Measurements from ENCODE around the gene CERS2.

Gene CERS2

DNA sequence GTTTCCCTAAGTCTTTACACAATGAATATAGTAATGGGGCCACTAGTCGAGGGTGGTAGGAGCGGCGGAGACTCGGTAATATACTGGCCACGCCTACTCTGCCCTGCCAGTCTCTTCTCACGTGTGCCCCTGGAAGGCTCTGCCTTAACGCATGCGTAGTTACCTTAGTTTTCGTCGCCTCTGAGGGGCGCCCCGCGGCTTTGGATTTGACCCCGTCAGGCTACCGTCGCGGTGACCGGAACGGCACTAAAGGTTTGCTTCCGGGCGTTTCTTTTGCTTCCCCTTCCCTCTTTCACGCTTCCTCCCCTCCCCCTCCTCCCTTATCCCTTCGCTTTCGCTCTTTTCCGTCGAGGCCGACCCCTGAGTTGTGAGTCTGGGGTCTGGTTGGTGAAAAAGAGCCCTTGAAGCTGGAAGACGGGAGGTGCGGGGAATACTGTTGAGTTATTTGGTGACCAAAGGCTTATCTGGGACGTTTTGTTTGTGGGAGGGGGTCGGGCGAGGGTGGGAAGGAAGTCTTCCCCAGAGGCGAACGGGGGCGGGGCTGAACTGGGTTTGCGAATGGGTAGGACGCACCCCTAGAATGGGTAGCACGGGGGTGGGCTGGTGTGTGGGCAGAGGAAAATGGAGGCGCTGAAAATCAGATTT, 48.4 kb downstream of the CERS2 start, which contains the start of gene SETDB1:
TSS of gene SETDB1 (plus strand) at position 267 of the 645 bp plus-strand sequence. CDS start 1,352 bp downstream, outside the sequence.
- H4K20me1 ChIP-seq = no peaks in the 10 kb centered on the region
- peaks cover 15 to 30% (median 20%) of the 10 kb centered on the region in 11 experiments for H3K9me3 ChIP-seq (replicated peaks in 1 of 11)
- no peak for TF ChIP-seq Cebpa-rat (IDR thresholded peaks at IDR 0.05)
- H3K4me3 ChIP-seq = peak within 1 kb of the TSS; percentile 65 to 86 (median 74)
- no peaks in the 10 kb centered on the region for H3K27me3 ChIP-seq
- peak within 1 kb of the TSS; percentile 86 to 98 (median 94) for H3K9ac ChIP-seq
- H3K4me1 ChIP-seq = peaks cover 12 to 21% (median 15%) of the 10 kb centered on the region in 10 experiments; a peak in 19 of 20 replicates
- peak within 1 kb of the TSS; percentile 72 to 89 (median 85) for H3K4me2 ChIP-seq
- peak within 1 kb of the TSS; percentile 89 to 99 (median 96) for H3K27ac ChIP-seq
- peaks cover 34 to 42% (median 38%) of the 10 kb centered on the region in 11 experiments for H3K36me3 ChIP-seq

DNA sequence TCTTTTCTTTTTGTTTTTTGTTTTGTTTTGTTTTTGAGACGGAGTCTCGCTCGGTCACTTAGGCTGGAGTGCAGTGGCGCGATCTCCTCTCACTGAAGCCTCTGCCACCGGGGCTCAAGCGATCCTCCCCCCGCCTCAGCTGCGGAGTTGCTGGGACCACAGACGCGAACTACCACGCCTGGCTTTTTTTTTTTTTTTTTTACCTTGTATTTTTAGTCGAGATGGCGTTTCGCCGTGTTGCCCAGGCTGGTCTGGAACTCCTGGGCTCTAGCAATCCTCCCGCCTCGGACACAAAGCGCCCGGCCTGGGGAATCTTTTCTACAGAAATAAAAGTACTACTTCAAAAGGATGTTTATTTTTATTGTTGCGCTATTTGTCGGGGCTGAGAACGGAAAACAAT, 49.6 kb downstream of the CERS2 start:
- Histone ChIP-seq H3K27me3 (no peaks in the 10 kb centered on the region), H4K20me1 (no peaks in the 10 kb centered on the region), H3K4me1 (peaks cover 12 to 21% (median 15%) of the 10 kb centered on the region in 10 experiments; a peak in 19 of 20 replicates), H3K9me3 (replicated peaks in 1 of 11) (peaks cover 3 to 19% (median 8%) of the 10 kb centered on the region in 11 experiments), H3K9ac (no peak overlapping the region), H3K27ac (no peak overlapping the region), H3K4me2 (peak overlapping the region in 1 of 11 experiments; percentile 56; a peak in 3 of 22 replicates), H3K36me3 (peaks cover 23 to 30% (median 27%) of the 10 kb centered on the region in 11 experiments), H3K4me3 (no peak overlapping the region)
- TF ChIP-seq Cebpa-rat (IDR thresholded peaks at IDR 0.05) = no peak

DNA sequence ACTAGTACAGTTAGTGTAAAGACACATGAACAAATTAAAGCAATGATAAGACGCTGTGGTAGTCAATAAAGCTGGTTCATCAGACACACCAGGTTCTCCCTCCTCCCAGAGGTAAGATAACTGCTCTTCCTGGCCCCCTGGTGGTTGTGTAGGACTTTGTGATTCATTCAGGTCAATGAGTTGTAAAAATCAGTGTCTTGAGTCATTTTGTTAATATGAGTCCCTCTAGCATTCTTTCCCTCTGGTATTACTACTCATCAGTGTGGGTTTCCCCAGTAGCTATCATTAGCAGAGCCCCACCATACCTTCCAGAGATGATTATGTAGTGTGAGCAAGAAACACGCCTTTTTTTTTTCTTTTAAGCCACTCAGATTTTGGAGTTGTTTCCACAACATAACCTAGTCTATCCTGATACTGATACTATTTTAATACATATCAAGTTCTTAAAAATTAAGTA, 52.1 kb downstream of the CERS2 start:
- Histone ChIP-seq H3K4me3 (no peak overlapping the region), H4K20me1 (no peaks in the 10 kb centered on the region), H3K4me2 (no peak overlapping the region), H3K36me3 (peaks cover 0 to 5% (median 2%) of the 10 kb centered on the region in 11 experiments; a peak in 18 of 22 replicates), H3K27me3 (no peaks in the 10 kb centered on the region), H3K9ac (no peak overlapping the region), H3K9me3 (replicated peaks in 1 of 11) (no peaks in the 10 kb centered on the region; a peak in 1 of 22 replicates), H3K27ac (no peak overlapping the region), H3K4me1 (peaks cover 7 to 17% (median 9%) of the 10 kb centered on the region in 10 experiments; a peak in 18 of 20 replicates)
- TF ChIP-seq Cebpa-rat (IDR thresholded peaks at IDR 0.05) = no peak

DNA sequence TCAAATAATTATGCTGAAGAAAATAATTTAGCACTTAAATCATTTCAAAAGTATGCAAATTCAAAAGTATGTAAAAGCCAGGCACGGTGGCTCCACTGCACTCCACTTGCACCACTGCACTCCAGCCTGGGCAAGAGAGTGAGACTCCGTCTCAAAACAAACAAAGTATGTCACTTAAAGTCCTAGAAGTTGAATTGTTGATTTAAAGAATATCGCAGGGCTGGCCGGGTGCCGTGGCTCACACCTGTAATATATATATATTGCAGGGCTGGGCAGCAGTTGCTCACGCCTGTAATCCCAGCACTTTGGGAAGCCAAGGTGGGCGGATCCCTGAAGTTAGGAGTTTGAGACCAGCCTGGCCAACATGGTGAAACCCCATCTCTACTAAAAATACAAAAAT, 57.2 kb downstream of the CERS2 start:
- Histone ChIP-seq H3K4me3 (no peak overlapping the region), H3K4me2 (no peak overlapping the region), H3K27me3 (no peaks in the 10 kb centered on the region), H3K4me1 (0 out of 20 replicates have a peak, but pooled peaks cover 0 to 3% (median 0%) of the 10 kb centered on the region in 10 experiments), H3K9ac (no peak overlapping the region), H3K9me3 (replicated peaks in 1 of 11) (peaks cover 0 to 12% (median 0%) of the 10 kb centered on the region in 11 experiments; a peak in 5 of 22 replicates), H3K36me3 (no peaks in the 10 kb centered on the region), H4K20me1 (no peaks in the 10 kb centered on the region), H3K27ac (no peak overlapping the region)
- no peak for TF ChIP-seq Cebpa-rat (IDR thresholded peaks at IDR 0.05)

Data from BLaER1 treated with 17β-estradiol and CSF1 and Interleukin-3, amounts not matched to agents 10 nM and 100 nM (cell line).